Neural crest cell (in vitro differentiated cells): ENCODE measurements around the gene YBX2. TPM values are rescaled to one million over a fixed set of nuclear protein-coding genes. Genes with fewer than 3 reads are reported as not detected.

Experiments
- DNase-seq: peaks from one replicate; pipeline ENCODE4 v3.0.0; 2021; ENCODE audit warnings: low read depth, mixed read lengths, low spot score
- H3K27ac Mint-ChIP-seq: one replicate; pipeline ENCODE4 v1.8.0; 2021; ENCODE audit warnings: mild to moderate bottlenecking, mixed read lengths; ENCODE audit not compliant: unreplicated experiment
- H3K27me3 Mint-ChIP-seq: 2 replicates; pipeline ENCODE4 v1.8.0; 2021; ENCODE audit warnings: low read depth, mild to moderate bottlenecking, mixed read lengths
- H3K36me3 Mint-ChIP-seq: 2 replicates; pipeline ENCODE4 v1.8.0; 2021; ENCODE audit warnings: low read depth, mild to moderate bottlenecking, mixed read lengths
- H3K4me1 Mint-ChIP-seq: 2 replicates; pipeline ENCODE4 v1.8.0; 2021; ENCODE audit warnings: mixed read lengths
- H3K4me3 Mint-ChIP-seq: one replicate; pipeline ENCODE4 v1.8.0; 2021; ENCODE audit warnings: mild to moderate bottlenecking, mixed read lengths
- H3K9me3 Mint-ChIP-seq: 2 replicates; pipeline ENCODE4 v1.8.0; 2021; ENCODE audit warnings: mixed read lengths
- CTCF ChIP-seq: fragments of 200-600 bp; sonication (generic); conservative IDR thresholded peaks from 2 replicates; pipeline ENCODE4 v1.5.0; 2021; ENCODE audit warnings: antibody characterized with exemption, mild to moderate bottlenecking
- total RNA-seq: library from RNA; stranded (reverse); gene quantifications from 2 replicates; pipeline ENCODE4 v1.2.1, GENCODE V29; 2021

Gene YBX2
- total RNA-seq, 1 donor from 2014 or later = 0.54 TPM

- Mint-ChIP-seq H3K27me3 (peaks cover 20% of the 10 kb centered on the region), H3K9me3 (no peaks in the 10 kb centered on the region), H3K36me3 (no peaks in the 10 kb centered on the region), H3K27ac (no peak overlapping the region), H3K4me1 (peaks cover 20% of the 10 kb centered on the region), H3K4me3 (peak overlapping the region; percentile 44)
- no peak for TF ChIP-seq CTCF
- no peak for DNase-seq
These were observed 9.5 kb downstream of the YBX2 start for GRCh38 chr17:7284911-7285310.

GRCh38 chr17:7283471-7284216 lies 10.8 kb downstream of the YBX2 start:
- Mint-ChIP-seq H3K4me1 (peaks cover 21% of the 10 kb centered on the region), H3K9me3 (no peaks in the 10 kb centered on the region), H3K27ac (no peak overlapping the region), H3K36me3 (no peaks in the 10 kb centered on the region), H3K4me3 (peak overlapping the region; percentile 66), H3K27me3 (peaks cover 28% of the 10 kb centered on the region)
- DNase-seq = no peak
- TF ChIP-seq CTCF = no peak

DNA sequence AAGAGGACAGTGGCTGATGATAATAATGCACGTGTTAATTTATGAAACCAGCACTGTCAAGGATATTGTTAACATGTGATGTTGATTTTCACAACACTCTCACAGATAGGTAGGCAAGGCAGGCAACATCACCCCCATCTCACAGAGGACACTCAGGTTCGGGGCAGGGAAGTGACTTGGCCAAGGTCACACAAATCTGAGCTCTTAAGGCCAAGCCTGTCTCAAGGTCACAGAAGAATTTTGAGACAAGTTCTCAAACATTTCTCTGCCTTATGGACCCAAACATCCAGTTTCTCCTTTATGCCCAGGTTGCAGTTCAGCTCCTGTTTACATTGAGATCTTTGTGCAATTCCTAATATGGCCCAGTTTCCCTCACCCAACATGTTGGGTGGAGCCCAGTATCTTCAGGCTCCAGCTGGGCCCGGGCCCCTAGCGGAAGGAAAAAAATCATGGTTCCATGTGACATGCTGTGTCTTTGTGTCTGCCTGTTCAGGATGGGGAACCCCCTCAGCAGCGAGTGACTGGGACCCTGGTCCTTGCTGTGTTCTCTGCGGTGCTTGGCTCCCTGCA lies 11.6 kb downstream of the YBX2 start:
- Mint-ChIP-seq H3K36me3 (no peaks in the 10 kb centered on the region), H3K4me3 (peak overlapping the region; percentile 66), H3K27me3 (peaks cover 28% of the 10 kb centered on the region), H3K9me3 (no peaks in the 10 kb centered on the region), H3K4me1 (peaks cover 21% of the 10 kb centered on the region), H3K27ac (no peak overlapping the region)
- TF ChIP-seq CTCF = no peak
- no peak for DNase-seq

DNA sequence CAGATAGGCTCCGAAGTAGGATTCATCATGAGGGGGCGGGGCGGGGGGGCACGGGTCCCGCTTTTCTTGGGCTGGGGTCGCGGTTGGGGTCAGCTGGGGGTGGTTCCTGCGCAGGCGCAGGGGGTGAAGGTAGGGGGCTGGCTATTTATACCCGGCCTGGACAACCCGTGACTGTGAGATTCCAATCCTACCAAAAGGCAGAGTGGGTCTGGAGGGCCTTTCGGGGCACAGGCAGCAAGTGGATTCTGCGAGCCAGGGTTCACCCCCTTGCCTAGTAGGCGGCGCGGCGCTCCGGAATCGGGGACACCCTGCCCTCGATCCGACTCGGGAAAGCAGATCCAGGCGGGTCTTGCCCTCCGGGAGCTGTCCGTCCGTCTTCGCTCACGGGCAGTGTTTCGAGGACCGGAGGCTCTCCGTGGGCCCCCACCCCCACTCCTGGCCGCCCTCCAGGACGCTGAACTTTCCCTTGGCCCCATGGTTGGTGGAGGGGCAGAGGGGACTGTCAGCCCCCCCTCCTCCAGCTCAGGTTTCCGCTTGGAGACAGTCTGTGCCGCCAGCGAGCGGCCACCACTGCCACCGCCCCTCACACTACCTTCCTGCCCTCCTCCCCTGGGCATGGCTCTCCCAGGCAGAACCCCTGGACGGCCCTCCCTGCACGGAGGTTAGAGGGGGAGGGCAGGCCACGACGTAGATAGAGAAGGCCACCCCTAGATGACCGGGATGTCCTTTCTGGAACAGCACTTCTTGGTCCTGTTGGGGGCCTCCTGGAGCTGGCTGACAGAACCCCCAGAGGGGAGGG lies 12.3 kb downstream of the YBX2 start:
- peak overlapping the region; percentile 90 for H3K4me3 Mint-ChIP-seq
- TF ChIP-seq CTCF = no peak
- H3K27me3 Mint-ChIP-seq = peaks cover 29% of the 10 kb centered on the region
- peaks cover 21% of the 10 kb centered on the region for H3K4me1 Mint-ChIP-seq
- peak; percentile 22 for DNase-seq
- no peaks in the 10 kb centered on the region for H3K36me3 Mint-ChIP-seq
- H3K27ac Mint-ChIP-seq = no peak overlapping the region
- H3K9me3 Mint-ChIP-seq = no peaks in the 10 kb centered on the region

GRCh38 chr17:7281074-7281952 lies 13.1 kb downstream of the YBX2 start, which contains the start of gene SLC2A4:
Gene SLC2A4, plus strand, starts transcription at chr17:7281718. Its CDS starts 217 bp downstream, at chr17:7281935.
- Mint-ChIP-seq H3K9me3 (no peaks in the 10 kb centered on the region), H3K4me1 (peaks cover 21% of the 10 kb centered on the region), H3K27ac (no peak within 1 kb of the TSS), H3K4me3 (peak within 1 kb of the TSS; percentile 90), H3K36me3 (no peaks in the 10 kb centered on the region), H3K27me3 (peaks cover 30% of the 10 kb centered on the region)
- TF ChIP-seq CTCF = no peak
- peak; percentile 96 for DNase-seq
